HCT116 (cell line): ENCODE data around the gene TNFAIP2. TPM values are rescaled to one million over a fixed set of nuclear protein-coding genes. Genes with fewer than 3 reads are reported as not detected.

Experiments used
- ATAC-seq: fragments of 200-7000 bp; cut with Tn5 transposase; 2 replicates; pipeline ENCODE4 v1.9.1; 2020; ENCODE audit warnings: mild to moderate bottlenecking, moderate library complexity
- BruUV-seq: library from RNA; stranded (reverse); fragments of 400-500 nt; replicated peaks from 2 replicates; lab custom pipeline; 2021; lab: Mats Ljungman, UMichigan
- CTCF ChIA-PET: fragments of 300-600 bp; sonication (Branson Sonifier 250); formaldehyde crosslinking; loops from one replicate; lab custom pipeline; 2021; ENCODE audit warnings: antibody characterized with exemption; lab: Charles Lee
- POLR2A ChIA-PET: fragments of 300-600, 350-600 bp; sonication (Branson Sonifier 250); formaldehyde crosslinking; loops from one replicate; lab custom pipeline; 2021; ENCODE audit warnings: antibody characterized with exemption; lab: Charles Lee
- RAD21 ChIA-PET, 2 experiments: fragments of 300-600 bp; sonication (Branson Sonifier 250); formaldehyde crosslinking; loops; one replicate each; lab custom pipeline; 2023; ENCODE audit warnings: low total read pairs in 2 of 2; ENCODE audit not compliant: uncharacterized antibody in 2 of 2, unreplicated experiment in 2 of 2, low non-redundant PET in 1 of 2; lab: Charles Lee
- DNase-seq: peaks from one replicate; pipeline ENCODE4 v3.0.0-alpha.2; 2010; ENCODE audit warnings: low read depth, low spot score
- H2AFZ ChIP-seq: fragments of 200-600 bp; shearing (Covaris generic), sonication (generic); 2 replicates; pipeline ENCODE4 v1.6.1; 2017; ENCODE audit warnings: low read depth, mixed run types, mixed read lengths, antibody characterized with exemption, low read length; ENCODE audit not compliant: poor library complexity, severe bottlenecking
- H3K27ac ChIP-seq: 2 replicates; pipeline ENCODE4 v1.5.1; 2012; ENCODE audit warnings: low read depth, low read length
- H3K27me3 ChIP-seq: fragments of 200-600 bp; sonication (generic); 2 replicates; pipeline ENCODE4 v1.6.1; 2016; ENCODE audit warnings: mixed run types, low read length, mixed read lengths; ENCODE audit not compliant: insufficient read depth
- H3K36me3 ChIP-seq, 2 experiments: fragments of 200-500 bp in 1 of 2; fragments of 200-600 bp in 1 of 2; sonication (Bioruptor generic) in 1 of 2; sonication (generic) in 1 of 2; 2 replicates each; pipeline versions ENCODE4 v1.5.1 to v1.6.1; 2014 to 2016; ENCODE audit warnings: low read length in 2 of 2, inconsistent platforms in 1 of 2, mixed read lengths in 1 of 2, mixed run types in 1 of 2; ENCODE audit not compliant: insufficient read depth in 2 of 2, control insufficient read depth in 1 of 2
- H3K4me1 ChIP-seq, 2 experiments: fragments of 200-600 bp in 1 of 2; sonication (generic) in 1 of 2; 2 replicates each; pipeline versions ENCODE4 v1.5.1 to v1.6.1; 2012 to 2017; ENCODE audit warnings: low read length in 2 of 2, inconsistent platforms in 1 of 2, mild to moderate bottlenecking in 1 of 2, mixed read lengths in 1 of 2, mixed run types in 1 of 2, moderate library complexity in 1 of 2; ENCODE audit not compliant: insufficient read depth in 2 of 2, control insufficient read depth in 1 of 2
- H3K4me2 ChIP-seq: fragments of 200-600 bp; sonication (generic); 2 replicates; pipeline ENCODE4 v1.6.1; 2017; ENCODE audit warnings: mixed run types, low read length, mixed read lengths
- H3K4me3 ChIP-seq, 2 experiments: fragments of 200-600 bp in 1 of 2; sonication (generic) in 1 of 2; replicated peaks in 1 of 2; 2 replicates each; pipeline ENCODE4 v1.5.1; 2011 to 2016; ENCODE audit warnings: low read length in 2 of 2, control low read depth in 1 of 2, low read depth in 1 of 2, mild to moderate bottlenecking in 1 of 2, mixed read lengths in 1 of 2, mixed run types in 1 of 2
- H3K79me2 ChIP-seq: fragments of 200-600 bp; sonication (generic); 2 replicates; pipeline ENCODE4 v1.6.1; 2017; ENCODE audit warnings: mild to moderate bottlenecking, mixed run types, low read length, moderate library complexity, mixed read lengths; ENCODE audit not compliant: insufficient read depth
- H3K9ac ChIP-seq: fragments of 200-600 bp; sonication (generic); 2 replicates; pipeline ENCODE4 v1.6.1; 2016; ENCODE audit warnings: low read length, mixed read lengths
- H3K9me2 ChIP-seq: fragments of 200-600 bp; sonication (generic), shearing (Covaris generic); 2 replicates; pipeline ENCODE4 v1.6.1; 2017; ENCODE audit warnings: mixed run types, mild to moderate bottlenecking, moderate library complexity; ENCODE audit not compliant: insufficient read depth
- H3K9me3 ChIP-seq, 2 experiments: fragments of 200-500 bp in 1 of 2; fragments of 200-600 bp in 1 of 2; sonication (Bioruptor generic) in 1 of 2; sonication (generic) in 1 of 2; 2 replicates each; pipeline ENCODE4 v1.6.1; 2014 to 2017; ENCODE audit warnings: low read length in 2 of 2, mixed read lengths in 2 of 2, inconsistent platforms in 1 of 2, low read depth in 1 of 2, mild to moderate bottlenecking in 1 of 2, mixed run types in 1 of 2, moderate library complexity in 1 of 2; ENCODE audit not compliant: control insufficient read depth in 1 of 2, insufficient read depth in 1 of 2
- H4K20me1 ChIP-seq: fragments of 200-600 bp; sonication (generic), shearing (Covaris generic); 2 replicates; pipeline ENCODE4 v1.6.1; 2017; ENCODE audit warnings: mixed run types, mild to moderate bottlenecking, moderate library complexity; ENCODE audit not compliant: insufficient read depth
- EGR1 ChIP-seq: IDR thresholded peaks from 2 replicates; pipeline ENCODE4 v1.6.1; 2012; ENCODE audit warnings: low read depth
- EZH2phosphoT487 ChIP-seq: fragments of 200-600 bp; IDR thresholded peaks from 2 replicates; pipeline ENCODE4 v1.6.1; 2018; ENCODE audit warnings: antibody characterized with exemption, borderline replicate concordance
- JUND ChIP-seq: IDR thresholded peaks from 2 replicates; pipeline ENCODE4 v1.6.1; 2012
- MAX ChIP-seq: IDR thresholded peaks from 2 replicates; pipeline ENCODE4 v1.6.1; 2012
- POLR2AphosphoS5 ChIP-seq: IDR thresholded peaks from 2 replicates; pipeline ENCODE4 v1.6.1; 2011; ENCODE audit warnings: mild to moderate bottlenecking, low read depth, low read length, moderate library complexity
- SIN3A ChIP-seq: IDR thresholded peaks from 2 replicates; pipeline ENCODE4 v1.6.1; 2012; ENCODE audit warnings: low read depth
- TCF7L2 ChIP-seq: IDR thresholded peaks from 2 replicates; pipeline ENCODE4 v1.7.0; 2011; ENCODE audit warnings: borderline replicate concordance, inconsistent platforms; ENCODE audit not compliant: insufficient read depth, insufficient read length; ENCODE audit errors: extremely low read depth
- YY1 ChIP-seq: IDR thresholded peaks from 2 replicates; pipeline ENCODE4 v1.6.1; 2011; ENCODE audit warnings: low read length, low read depth, moderate library complexity, mild to moderate bottlenecking; ENCODE audit not compliant: insufficient replicate concordance; ENCODE audit errors: extremely low read depth
- ZFX ChIP-seq: fragments of 450-650 bp; IDR thresholded peaks from 2 replicates; pipeline ENCODE4 v1.6.1; 2017
- intact Hi-C: fragments of 100-400 bp; cut with micrococcal nuclease; formaldehyde crosslinking; loops from 2 replicates; pipeline ENCODE4 v1.10.0; 2022
- total RNA-seq: library from RNA; stranded (reverse); gene quantifications from one replicate; pipeline ENCODE4 v1.2.1, GENCODE V29; 2021; ENCODE audit not compliant: unreplicated experiment
- TF ChIP-seq, protein P1 (sequence below): IDR thresholded peaks from 2 replicates; pipeline ENCODE4 v1.6.1; 2012
- TF ChIP-seq, protein P2 (sequence below): IDR thresholded peaks from 2 replicates; pipeline ENCODE4 v1.6.1; 2012; ENCODE audit warnings: low read depth
- TF ChIP-seq, protein P3 (sequence below), 3 experiments: fragments of 200-600 bp in 1 of 3; sonication (generic) in 1 of 3; IDR thresholded peaks in 2 of 3; conservative IDR thresholded peaks in 1 of 3; 2 replicates each; pipeline ENCODE4 v1.5.1; 2012 to 2017; ENCODE audit warnings: low read depth in 2 of 3, low read length in 2 of 3, antibody characterized with exemption in 1 of 3, borderline replicate concordance in 1 of 3, control low read depth in 1 of 3, mild to moderate bottlenecking in 1 of 3, mixed read lengths in 1 of 3, mixed run types in 1 of 3, moderate library complexity in 1 of 3; ENCODE audit not compliant: insufficient read depth in 1 of 3

Gene TNFAIP2
- total RNA-seq, 1 experiment from 2014 or later = 74.8 TPM

DNA sequence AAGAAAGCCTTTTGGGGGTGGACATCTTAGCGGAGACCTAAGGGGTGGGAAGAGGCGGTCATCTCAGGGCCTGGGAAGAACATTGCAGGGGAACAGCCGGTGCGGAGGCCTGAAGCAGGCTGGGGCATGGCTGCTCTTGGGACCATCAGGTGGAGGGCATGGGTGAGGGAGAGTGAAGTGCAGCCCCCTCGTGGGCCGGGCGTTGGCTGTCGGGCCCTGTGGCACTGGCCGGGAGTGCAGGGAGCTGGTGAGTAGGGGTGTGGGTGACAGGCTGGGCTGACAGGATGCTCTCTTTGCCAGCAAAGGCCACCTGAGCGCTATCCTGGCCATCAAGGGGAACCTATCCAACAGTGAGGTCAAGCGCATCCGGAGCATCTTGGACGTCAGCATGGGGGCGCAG lies 11.7 kb downstream of the TNFAIP2 start:
- H3K9me2 ChIP-seq = no peaks in the 10 kb centered on the region
- BruUV-seq = no TSS peak
- no peaks in the 10 kb centered on the region for H4K20me1 ChIP-seq
- H3K4me3 ChIP-seq = no peak overlapping the region
- no peak overlapping the region for H3K4me2 ChIP-seq
- ATAC-seq = no peak
- H3K9me3 ChIP-seq = no peaks in the 10 kb centered on the region
- H3K27ac ChIP-seq = no peak overlapping the region
- ChIA-PET RAD21 (no interaction called here), CTCF (interaction anchor here (3.3 kb wide), 1 partner anchor 30 kb away, joined by 14 read pairs; no protein-coding TSS in a partner anchor), POLR2A (interaction anchor here (0.6 kb wide), 1 partner anchor 784 kb away, joined by 4 read pairs; no protein-coding TSS in a partner anchor)
- intact Hi-C loops = no loop called here
- TF ChIP-seq YY1 (no peak), ZFX (no peak), EGR1 (no peak), EZH2phosphoT487 (no peak), MAX (no peak), TCF7L2 (no peak), SIN3A (no peak), JUND (no peak), POLR2AphosphoS5 (no peak)
- TF ChIP-seq, protein P1, sequence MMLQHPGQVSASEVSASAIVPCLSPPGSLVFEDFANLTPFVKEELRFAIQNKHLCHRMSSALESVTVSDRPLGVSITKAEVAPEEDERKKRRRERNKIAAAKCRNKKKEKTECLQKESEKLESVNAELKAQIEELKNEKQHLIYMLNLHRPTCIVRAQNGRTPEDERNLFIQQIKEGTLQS = no peak
- TF ChIP-seq, protein P2, sequence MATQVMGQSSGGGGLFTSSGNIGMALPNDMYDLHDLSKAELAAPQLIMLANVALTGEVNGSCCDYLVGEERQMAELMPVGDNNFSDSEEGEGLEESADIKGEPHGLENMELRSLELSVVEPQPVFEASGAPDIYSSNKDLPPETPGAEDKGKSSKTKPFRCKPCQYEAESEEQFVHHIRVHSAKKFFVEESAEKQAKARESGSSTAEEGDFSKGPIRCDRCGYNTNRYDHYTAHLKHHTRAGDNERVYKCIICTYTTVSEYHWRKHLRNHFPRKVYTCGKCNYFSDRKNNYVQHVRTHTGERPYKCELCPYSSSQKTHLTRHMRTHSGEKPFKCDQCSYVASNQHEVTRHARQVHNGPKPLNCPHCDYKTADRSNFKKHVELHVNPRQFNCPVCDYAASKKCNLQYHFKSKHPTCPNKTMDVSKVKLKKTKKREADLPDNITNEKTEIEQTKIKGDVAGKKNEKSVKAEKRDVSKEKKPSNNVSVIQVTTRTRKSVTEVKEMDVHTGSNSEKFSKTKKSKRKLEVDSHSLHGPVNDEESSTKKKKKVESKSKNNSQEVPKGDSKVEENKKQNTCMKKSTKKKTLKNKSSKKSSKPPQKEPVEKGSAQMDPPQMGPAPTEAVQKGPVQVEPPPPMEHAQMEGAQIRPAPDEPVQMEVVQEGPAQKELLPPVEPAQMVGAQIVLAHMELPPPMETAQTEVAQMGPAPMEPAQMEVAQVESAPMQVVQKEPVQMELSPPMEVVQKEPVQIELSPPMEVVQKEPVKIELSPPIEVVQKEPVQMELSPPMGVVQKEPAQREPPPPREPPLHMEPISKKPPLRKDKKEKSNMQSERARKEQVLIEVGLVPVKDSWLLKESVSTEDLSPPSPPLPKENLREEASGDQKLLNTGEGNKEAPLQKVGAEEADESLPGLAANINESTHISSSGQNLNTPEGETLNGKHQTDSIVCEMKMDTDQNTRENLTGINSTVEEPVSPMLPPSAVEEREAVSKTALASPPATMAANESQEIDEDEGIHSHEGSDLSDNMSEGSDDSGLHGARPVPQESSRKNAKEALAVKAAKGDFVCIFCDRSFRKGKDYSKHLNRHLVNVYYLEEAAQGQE = no peak
- TF ChIP-seq, protein P3, sequence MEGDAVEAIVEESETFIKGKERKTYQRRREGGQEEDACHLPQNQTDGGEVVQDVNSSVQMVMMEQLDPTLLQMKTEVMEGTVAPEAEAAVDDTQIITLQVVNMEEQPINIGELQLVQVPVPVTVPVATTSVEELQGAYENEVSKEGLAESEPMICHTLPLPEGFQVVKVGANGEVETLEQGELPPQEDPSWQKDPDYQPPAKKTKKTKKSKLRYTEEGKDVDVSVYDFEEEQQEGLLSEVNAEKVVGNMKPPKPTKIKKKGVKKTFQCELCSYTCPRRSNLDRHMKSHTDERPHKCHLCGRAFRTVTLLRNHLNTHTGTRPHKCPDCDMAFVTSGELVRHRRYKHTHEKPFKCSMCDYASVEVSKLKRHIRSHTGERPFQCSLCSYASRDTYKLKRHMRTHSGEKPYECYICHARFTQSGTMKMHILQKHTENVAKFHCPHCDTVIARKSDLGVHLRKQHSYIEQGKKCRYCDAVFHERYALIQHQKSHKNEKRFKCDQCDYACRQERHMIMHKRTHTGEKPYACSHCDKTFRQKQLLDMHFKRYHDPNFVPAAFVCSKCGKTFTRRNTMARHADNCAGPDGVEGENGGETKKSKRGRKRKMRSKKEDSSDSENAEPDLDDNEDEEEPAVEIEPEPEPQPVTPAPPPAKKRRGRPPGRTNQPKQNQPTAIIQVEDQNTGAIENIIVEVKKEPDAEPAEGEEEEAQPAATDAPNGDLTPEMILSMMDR (IDR thresholded peaks at IDR 0.05 in 2 of 3, conservative IDR thresholded peaks at IDR 0.05 in 1 of 3; ENCODE audit: borderline replicate concordance in 1 of 3, insufficient read depth in 1 of 3, low read depth in 2 of 3, low read length in 2 of 3) = no peak
- peaks cover 8 to 16% of the 10 kb centered on the region in 2 experiments; a peak in 1 of 4 replicates for H3K36me3 ChIP-seq
- no peaks in the 10 kb centered on the region for H3K27me3 ChIP-seq
- no peak overlapping the region for H2AFZ ChIP-seq
- H3K9ac ChIP-seq = no peak overlapping the region
- no peak for DNase-seq
- H3K79me2 ChIP-seq = no peaks in the 10 kb centered on the region
- peaks cover 18 to 22% of the 10 kb centered on the region in 2 experiments for H3K4me1 ChIP-seq
